CD1c-positive myeloid dendritic cell (primary cell): ENCODE results near the gene RALGAPB.
"Not testable (repeated sequence)": the region's sequence is repeated elsewhere in the genome, so short reads cannot be mapped to it uniquely, and the experiment has no call there.

Source experiments
- DNase-seq: peaks from one replicate; pipeline ENCODE4 v3.0.0-alpha.2; 2016; ENCODE audit errors: extremely low spot score

Gene RALGAPB

DNA sequence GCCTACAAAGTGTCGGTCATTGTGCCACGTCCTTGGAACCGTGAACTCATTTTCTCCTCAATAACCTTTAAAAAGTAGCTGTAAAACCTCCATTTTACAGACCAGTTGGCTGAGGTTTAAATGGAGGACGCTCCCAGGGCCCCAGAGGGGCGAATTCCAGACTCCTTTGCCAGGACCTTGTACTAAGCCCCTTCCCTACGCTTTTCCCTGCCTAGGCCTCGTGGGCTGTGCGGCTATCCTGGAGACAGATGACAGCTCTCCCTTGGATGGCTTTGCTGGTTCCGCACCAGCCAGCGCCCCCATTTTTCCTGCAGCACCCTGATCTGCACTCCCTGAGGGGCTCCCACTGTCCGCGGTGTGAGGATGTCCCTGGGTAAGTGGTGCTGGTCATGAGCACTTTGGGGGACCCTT is 25.4 kb upstream of the RALGAPB start:
- DNase-seq, result no peak

DNA sequence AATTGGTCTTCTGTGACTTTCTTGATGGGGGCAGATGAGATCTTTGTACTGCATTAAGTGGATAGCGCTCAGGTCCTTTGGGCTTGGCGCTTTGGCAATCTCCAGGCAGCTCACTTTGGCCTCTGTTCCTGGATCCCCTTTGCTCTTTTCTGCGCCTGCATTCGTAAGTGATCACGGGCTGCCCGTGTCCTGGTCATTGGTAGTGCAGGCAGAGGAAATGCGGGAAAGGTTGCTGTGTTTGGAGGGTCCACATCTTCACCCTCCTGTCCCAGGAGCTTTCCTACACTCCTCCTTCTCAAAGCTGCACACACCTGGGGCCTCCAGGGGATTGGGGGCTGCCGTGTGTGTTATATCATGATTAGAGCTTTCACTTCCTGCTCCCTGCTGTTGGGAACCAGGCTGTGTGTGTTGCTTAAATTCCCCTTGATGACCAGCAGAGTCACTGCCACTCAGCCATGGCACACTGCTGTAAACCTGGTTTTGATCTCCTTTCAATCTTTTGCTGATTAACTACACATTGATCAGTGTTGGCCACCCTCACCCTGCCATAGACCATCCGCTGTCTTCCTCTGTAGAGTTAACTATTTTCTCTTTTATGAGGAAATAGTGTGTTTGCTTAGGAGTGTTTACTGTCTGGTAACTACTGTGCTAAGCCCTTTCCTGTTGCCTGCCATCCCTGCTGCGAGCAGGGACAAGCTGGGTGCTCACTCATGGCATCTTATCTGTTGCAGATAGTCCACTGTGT is 24.5 kb upstream of the RALGAPB start:
- peak; percentile 26 for DNase-seq

DNA sequence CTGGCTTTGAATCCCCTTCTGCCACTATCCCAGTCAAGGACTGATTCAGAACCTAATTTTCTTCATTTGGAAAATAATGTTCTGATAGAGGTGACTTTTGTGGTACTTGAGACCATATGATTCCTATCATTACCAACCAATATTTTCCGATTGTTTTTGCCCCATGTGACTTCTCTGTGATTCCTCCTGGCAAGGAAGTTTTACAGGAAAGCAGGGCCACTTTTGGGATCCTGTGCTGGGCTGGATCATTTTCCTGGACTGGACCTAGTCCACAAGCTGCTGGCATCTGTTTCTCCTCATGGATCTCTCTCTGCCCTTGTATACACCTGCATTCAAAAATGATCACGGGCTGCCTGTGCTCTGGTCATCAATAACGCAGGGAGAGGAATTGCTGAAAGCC is 23.6 kb upstream of the RALGAPB start:
- no peak for DNase-seq

DNA sequence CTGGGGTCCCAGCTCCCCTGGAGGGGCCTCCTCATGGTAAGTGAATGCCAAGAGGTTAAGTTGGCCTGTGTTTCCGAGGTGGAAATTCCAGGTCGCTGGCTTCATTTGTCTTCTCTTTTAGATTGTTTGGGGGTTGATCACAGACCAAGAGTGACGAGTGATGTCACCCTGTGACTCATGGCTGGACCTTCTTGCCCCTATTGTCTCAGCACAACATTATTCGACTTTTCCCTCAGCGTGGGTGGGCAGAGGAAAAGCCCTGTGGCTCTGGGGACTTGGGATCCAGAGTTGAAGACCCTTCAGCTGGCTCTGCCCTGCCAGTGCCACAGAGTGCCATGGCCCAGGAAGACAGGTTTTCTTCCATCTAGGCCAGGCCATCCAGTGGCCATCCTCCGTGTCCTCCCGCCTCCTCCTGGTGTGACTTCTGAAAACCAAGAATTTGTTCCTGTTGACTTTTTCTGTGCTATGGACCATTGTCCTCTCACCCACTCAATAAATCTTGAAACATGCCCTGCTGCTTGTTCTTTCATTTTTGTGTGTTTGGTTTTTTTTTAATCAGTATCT is 22.1 kb upstream of the RALGAPB start:
- no peak for DNase-seq

DNA sequence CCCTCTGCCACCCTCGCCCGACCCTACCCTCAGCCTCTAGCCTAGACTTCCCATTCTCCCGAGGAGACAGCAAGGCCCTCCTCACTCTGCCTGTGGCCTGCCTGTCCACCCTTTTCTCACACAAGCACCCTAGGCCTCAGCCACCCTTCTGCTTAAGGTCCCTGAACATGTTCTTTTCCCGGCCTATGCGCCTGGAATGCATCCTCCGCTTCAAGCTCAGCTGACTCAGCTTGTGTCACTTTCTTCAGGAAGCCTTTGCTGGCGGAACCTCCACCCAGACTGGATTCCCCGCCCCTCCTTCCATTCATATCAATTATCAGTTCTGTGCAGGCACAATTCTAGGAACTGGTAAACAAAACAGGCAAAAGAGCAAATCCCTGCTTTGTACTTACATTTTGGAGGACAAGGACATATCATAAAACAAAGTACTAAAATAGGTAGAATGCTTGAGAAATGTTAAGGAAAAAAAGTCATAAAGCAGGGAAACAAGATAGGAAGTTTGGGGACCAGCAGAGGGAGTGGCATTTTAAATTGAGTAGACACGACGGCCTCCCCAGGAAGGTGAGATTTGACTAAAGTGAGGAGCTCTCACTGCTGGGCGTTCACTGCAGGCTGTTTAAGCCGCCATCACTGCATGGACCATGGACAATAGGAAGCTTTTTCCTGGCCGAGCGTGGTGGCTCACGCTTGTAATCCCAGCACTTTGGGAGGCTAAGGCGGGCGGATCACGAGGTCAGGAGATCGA is 19.6 kb upstream of the RALGAPB start:
- DNase-seq, result no peak

DNA sequence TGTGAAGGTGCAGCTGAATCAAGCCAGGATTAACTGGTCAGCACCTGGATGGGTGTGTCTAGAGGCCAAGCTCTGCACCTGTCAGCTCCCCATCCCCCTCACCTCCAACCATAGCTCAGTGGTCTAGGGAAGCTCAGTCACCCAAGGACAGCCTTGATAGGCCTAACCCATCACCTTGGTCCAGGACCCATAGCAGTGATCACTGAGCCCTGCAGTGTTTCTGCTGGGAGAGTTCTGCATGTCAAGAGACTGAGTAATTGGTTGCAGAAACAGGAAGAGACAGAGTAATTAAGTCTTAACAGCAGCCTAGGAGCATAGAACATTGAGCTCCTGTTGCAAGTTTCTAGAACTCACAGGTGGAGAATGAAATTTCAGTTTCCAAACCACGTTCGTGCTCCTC is 18.7 kb upstream of the RALGAPB start:
- no peak for DNase-seq

DNA sequence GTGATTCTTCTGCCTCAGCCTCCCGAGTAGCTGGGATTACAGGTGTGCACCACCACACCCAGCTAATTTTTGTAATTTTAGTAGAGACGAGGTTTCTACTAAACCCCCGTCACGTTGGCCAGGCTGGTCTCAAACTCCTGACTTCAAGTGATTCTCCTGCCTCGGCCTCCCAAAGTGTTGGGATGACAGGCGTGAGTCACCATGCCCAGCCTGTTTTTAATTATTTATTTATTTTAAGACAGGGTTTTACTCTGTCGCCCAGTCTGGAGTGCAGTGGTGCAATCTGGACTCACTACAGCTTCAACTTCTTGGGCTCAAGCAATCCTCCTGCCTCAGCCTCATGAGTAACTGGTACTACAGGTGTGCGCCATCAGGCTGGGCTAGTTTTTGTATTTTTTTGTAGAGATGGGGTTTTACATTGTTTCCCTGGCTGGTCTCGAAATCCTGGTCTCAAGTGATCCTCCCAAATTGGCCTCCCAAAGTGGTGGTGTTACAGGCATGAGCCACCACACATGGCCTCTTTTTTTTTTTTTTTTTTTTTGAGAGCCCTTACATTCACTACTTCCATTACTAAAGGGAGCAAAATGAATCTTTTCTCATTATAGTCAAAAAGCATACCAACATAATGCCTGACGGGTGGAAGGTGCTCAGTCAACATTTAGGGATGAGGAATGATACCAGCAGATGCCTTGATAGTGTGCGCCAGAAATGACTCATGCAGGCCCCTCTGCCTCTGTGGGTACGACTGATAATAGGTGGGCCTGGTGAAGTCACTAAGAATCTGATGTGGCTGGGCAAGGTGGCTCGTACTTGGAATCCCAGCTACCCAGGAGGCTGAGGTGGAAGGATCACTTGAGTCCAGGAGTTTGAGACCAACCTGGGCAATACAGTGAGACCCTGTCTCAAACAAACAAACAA is 17.8 kb upstream of the RALGAPB start:
- DNase-seq, result no peak

DNA sequence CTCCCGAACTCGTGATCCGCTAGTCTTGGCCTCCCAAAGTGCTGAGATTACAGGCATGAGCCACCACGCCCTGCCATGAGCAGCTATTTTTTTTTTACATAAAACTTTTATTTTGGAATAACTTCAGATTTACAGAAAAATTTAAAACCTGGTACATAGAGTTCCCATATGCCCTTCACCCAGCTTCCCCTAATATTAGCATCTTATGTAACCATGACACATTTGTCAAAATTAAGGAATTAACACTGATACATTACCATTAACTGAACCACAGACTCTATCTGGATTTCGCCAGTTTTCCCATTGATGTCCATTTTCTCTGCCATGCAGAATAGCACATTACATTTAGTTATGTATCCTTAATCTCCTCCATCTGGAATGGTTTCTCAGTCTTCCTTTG is 14.3 kb upstream of the RALGAPB start:
- DNase-seq, result no peak

DNA sequence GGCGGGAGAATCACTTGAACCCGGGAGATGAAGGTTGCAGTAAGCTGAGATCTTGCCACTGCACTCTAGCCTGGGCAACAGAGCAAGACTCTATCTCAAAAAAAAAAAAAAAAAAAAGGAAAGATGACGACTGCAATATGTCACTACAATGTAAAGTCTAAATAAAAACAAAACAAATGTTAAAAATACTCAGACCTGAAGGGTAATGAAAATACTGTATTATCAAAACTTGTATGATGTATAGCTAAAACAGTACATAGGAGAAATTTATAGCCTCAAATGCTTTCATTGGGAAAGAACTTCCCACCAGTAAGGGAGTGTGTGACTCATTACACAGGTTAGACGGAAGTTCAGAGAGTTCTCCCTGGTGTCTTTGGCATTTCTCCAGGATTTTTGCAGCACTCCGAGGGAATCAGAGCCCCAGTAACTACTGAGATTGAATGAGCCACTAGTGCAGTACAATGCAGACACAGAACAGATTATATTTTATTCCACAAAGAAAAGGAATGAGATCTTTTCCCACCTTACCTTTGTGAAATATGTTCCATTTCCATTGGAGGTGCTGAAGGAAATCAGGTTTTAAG is 12.5 kb upstream of the RALGAPB start:
- DNase-seq, result peak; percentile 51

DNA sequence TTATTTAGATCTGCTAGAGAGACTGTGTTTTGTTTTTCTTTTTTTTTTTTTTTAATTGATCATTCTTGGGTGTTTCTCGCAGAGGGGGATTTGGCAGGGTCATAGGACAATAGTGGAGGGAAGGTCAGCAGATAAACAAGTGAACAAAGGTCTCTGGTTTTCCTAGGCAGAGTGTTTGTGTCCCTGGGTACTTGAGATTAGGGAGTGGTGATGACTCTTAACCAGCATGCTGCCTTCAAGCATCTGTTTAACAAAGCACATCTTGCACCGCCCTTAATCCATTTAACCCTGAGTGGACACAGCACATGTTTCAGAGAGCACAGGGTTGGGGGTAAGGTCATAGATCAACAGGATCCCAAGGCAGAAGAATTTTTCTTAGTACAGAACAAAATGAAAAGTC is 12.0 kb upstream of the RALGAPB start:
- DNase-seq, result not testable (repeated sequence)

DNA sequence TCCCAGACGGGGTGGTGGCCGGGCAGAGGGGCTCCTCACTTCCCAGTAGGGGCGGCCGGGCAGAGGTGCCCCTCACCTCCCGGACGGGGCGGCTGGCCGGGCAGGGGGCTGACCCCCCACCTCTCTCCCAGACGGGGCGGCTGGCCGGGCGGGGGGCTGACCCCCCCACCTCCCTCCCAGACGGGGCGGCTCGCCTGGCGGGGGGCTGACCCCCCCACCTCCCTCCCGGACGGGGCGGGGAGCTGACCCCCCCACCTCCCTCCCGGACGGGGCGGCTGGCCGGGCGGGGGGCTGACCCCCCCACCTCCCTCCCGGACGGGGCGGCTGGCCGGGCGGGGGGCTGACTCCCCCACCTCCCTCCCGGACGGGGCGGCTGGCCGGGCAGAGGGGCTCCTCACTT is 11.5 kb upstream of the RALGAPB start:
- DNase-seq, result not testable (repeated sequence)

DNA sequence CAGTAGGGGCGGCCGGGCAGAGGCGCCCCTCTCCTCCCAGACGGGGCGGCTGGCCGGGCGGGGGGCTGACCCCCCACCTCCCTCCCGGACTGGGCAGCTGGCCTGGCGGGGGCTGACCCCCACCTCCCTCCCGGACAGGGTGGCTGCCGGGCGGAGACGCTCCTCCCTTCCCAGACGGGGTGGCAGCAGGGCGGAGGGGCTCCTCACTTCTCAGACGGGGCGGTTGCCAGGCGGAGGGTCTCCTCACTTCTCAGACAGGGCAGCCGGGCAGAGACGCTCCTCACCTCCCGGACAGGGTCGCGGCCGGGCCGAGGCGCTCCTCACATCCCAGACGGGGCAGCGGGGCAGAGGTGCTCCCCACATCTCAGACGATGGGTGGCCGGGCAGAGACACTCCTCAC is 11.1 kb upstream of the RALGAPB start:
- not testable (repeated sequence) for DNase-seq

DNA sequence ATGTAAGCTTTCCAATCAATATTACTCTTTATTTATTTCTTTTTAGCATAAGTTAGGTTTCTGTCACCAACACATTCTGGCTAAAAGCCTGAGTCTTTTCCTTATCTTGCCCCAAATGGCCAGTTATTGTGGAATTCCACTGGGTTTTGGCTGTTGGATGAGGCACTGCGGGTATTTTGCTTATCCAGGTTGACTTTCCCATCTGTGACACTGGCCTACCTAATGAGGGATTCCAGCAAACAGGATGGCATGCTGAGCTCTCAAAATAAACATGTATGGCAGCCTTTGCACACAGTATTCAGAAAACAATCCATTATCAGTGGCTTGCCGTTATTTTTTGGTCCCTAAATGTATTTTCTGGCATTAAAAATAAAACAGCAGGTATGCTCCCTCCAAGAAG is 6.5 kb upstream of the RALGAPB start:
- DNase-seq, result no peak

DNA sequence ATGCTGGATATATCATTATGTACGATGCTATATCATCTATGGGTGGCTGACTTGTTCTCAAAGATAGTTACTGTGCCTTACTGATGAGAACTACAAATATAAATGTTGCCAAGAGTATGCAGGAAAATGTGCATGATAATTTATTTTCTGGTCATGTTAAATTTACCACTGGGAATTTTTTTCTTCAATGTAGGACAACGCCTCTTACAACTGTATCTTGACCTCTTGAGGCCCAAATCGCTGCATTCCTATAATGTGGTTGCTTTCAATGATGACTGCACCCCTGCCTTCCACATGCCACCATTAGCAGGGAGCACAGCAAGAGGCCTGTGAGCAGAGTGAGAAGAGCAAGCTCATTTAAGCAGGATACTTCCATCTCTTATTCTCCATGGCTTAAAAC is 5.7 kb upstream of the RALGAPB start:
- no peak for DNase-seq

DNA sequence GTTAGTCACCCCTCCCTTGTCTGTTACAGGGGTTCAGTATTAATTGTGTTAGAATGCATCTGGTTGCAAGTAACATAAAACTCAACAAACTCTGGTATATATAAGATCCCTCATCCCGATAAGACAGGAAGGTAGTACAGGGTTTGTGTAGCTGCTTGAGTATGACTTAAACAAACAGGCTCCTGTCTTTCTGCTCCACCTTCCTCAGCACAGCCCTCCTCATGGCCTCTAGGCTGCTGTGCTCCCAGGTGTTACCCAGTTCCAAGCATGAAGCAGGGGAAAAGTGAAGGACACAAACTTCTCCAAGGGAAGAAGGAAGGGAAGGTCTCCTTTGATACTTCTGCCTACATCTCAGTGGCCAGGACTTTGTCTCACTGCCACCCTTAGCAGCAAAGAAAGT is 1.4 kb upstream of the RALGAPB start:
- DNase-seq, result no peak

DNA sequence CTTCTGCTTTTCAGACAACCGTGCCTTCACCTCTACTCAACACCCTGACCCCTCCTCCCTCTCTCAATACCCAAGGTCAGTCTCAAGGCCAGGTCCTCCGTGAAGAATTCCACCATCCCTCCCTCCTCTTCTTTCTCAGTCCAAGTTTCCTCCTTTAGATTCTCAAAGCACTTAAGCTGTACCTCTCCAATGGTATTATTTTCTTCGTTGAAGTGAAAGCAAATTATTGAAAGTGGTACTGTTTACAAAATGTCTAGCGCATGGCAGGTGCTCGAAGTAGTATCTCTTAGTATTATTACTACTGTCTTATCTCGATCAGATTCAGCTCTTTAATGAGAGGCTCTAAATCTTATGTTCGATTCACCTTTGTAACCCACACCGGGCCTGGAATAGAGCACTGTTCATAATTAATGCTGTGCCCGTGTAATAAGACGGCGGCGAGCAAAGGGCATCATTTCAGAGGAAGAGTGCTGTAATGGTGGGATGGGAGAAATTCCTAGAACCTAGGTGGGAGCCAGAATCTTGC is 593 bp upstream of the RALGAPB start:
- DNase-seq, result no peak

DNA sequence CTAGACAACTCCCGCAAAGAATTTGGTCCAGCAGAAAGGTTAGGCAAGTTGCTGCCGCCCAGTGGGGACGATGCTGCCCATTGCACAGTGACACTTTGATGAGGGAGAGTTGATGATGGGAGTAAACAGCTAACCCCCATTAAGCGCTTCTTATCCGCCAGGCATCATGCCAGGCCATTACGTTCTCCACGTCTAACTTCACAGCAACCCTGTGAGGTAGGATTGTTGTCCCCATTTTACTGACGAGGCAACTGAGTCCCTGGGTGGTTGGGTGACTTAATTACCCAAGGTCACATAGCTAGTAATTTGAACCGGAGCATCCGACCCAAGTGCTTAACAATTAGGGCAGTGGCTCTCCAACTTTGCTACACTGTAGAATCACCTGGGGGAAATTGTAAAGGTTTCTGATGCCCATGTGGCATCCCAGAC is 738 bp downstream of the RALGAPB start:
- no peak for DNase-seq

DNA sequence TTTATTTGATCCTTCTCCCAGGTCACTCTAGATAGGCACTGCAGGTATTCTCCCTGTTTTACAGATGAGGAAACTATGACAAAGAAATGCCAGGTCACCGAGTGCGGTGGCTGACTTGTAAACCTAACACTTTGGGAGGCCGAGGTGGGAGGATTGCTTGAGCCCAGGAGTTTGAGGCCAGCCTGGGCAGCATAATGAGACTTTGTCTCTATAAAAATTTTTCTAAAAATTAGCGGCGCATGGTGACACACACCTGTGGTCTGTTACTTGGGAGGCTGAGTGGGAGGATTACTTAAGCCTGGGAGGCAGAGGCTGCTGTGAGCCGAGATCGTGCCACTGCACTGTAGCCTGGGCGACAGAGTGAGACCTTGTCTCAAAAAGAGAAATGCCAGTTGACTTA is 5.1 kb downstream of the RALGAPB start:
- DNase-seq, result no peak

DNA sequence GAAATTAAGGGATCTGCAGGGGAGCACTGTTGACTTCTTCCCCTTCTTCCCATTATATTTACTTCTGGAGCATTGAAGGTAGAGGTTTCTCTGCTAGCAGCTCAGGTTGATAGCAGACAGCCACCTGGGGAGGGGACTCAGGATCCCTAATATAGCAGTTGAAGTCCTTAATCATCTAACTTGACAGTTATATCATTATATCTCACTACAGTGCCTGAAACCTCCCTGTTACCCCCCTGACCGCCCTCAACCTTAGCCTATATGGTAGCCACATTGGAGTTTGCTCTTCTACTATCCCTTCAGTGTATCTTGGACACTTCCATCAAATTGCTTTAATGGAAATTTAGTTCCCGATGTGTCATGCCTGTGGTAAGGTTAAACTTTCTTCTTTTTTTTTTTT is 7.0 kb downstream of the RALGAPB start:
- no peak for DNase-seq

DNA sequence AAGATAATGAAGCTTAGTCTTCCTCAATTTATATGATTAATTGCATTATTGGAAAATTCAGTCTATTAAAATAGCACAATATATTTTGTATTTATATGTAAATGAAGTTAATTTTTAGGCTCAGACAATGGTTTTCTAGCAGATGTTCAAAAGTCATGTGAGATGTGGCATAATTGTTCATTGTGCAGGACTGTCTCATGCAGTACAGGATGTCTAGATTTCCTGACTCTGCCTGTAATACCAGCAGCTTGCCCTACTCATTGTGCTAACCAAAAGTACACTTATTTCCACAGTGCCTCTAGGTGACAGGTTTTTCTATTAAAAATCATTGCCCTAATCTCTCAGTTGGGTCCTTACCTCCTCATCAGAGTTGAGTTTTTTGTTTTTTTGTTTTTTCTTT is 12.4 kb downstream of the RALGAPB start:
- DNase-seq, result no peak

DNA sequence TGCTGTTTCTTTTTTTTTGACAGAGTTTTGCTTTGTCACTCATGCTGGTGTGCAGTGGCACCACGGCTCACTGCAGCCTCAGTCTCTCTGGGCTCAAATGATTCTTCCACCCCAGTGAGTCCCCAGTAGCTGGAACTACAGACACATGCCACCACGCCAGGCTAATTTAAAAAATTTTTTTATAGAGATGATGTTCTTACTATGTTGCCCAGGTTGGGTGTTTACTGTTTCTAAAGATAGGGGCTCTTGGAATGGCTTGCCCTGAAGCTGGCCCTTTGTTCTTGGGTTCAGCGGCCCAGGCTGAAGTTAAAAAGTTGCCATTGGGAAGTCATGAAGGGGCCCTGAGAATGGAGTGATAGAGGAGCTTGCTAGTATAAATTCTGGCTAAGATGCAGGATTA is 16.5 kb downstream of the RALGAPB start:
- DNase-seq, result no peak
